ENCODE measurements around the gene CFAP157. TPM values are rescaled to one million over a fixed set of nuclear protein-coding genes. Genes with fewer than 3 reads are reported as not detected.
"Not testable (repeated sequence)": the region's sequence is repeated elsewhere in the genome, so short reads cannot be mapped to it uniquely, and the experiment has no call there.

Gene CFAP157
- total RNA-seq, 1 donor from 2014 or later = not detected

DNA sequence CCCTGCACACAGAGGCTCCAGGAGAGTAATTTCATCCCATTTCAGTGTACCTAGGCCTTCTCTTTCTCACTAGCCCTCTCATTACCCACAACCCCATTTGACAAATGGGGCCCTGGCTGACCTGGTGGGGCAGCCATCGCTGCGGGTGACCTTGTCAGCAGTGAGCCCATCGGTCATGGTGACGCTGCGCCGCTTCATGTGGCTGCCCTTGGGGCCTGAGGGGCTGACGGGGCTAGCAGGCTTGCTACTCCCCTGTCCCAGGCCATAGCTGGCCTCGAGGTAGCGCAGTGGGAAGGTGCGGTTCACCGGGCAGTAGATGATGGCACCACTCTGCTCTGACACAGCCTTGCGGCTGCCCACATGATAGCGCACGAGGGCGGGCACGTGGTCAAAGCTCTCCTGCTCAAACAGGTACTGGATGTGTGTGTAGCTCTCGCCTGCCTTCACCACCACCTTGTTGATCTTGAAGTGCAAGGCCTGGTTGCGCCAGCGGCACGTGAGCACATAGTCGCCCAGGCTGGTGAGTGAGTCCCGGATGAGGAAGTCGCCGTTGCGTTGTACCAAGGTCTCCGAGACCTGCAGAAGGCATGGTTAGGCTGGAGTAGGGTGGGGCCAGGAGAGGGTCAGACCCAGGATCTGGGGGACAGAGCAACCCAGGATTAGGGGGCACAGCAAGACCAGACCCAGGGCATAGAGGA is 42.5 kb downstream of the CFAP157 start:
- no peak for ATAC-seq
- DNase-seq (ENCODE audit: missing footprints) = no peak
- intact Hi-C loops (cut with DNase I) = no loop called here

DNA sequence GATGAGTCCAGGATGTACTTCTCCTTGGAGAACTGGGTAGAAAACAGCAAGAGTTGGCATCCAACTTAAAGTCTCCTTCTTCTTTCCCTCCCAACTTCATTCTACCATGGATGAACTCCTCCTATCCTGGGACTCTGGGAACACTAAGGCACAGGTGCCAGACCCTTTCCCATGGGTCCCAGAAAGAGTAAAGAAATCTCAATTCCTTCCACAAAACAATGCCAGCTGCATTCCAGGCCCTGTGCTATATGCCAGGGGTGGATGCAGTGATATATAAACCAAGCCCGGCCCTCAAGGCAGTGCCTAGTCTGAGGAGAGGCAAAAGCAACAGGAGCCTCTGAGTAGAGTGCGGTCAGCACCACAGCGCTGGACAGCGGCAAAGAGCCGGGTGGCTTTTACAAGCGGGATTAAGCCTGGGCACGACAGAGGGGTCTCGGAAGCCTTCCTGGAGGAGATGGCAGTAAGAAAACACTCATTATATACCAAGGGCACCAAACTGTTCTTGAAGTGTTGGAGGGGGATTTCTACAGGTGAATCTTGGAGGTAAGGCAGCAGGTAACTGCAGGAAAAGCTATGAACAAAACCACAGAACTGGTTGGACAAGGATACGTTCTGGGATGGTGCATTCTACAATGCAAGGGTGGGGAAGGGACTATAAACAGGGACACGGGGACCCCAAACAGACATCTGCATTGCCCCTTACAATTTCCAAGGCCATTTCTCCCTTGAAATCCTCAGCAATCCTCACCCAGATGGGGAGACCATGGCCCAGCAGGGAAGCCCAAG is 44.7 kb downstream of the CFAP157 start:
- ATAC-seq (peak; percentile 47), DNase-seq (ENCODE audit: missing footprints) (no peak)
- intact Hi-C loops (cut with DNase I) = no loop called here

DNA sequence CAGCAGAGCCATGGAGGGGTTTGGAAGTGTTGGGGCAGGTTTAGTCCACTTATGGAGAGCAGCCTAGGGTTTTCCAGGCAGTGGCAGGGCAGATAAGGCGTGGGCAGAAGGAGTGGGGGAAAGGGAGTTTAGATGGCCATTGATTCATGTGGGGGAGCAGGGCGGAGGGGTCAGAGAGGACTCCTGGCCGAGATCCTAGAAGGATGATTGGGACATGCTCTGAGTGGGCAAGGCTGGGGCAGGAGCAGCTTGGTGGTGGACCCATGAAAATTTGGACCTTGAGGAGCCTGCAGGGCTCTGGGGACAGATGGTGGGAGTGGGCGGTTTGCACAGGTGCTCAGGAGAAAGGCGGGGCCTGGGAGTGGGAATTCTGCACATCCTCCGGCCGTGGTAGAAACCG is 46.4 kb downstream of the CFAP157 start:
- no peak for DNase-seq (ENCODE audit: missing footprints)
- intact Hi-C loops (cut with DNase I) = no loop called here
- no peak for ATAC-seq

DNA sequence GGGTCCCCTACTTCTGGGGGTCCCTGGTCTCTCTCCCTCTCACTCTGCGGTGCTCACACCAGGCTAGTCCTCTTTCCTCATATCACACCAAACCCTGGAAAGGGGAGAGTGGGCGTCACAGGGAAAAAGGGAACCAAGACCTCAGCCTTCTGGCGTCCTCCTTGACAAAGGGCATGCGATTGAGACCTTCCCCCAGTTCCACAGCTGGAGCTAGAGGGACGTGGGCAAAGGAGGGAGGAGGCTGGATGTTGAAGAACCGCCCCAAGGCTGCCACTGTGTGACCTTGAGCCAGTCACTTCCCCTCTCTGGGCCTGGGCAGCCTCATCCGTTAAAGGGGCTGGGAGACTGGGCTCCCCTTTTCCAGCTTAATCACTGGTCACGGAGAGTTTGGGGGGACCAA is 46.8 kb downstream of the CFAP157 start:
- intact Hi-C loops (cut with DNase I) = no loop called here
- no peak for ATAC-seq
- no peak for DNase-seq (ENCODE audit: missing footprints)

DNA sequence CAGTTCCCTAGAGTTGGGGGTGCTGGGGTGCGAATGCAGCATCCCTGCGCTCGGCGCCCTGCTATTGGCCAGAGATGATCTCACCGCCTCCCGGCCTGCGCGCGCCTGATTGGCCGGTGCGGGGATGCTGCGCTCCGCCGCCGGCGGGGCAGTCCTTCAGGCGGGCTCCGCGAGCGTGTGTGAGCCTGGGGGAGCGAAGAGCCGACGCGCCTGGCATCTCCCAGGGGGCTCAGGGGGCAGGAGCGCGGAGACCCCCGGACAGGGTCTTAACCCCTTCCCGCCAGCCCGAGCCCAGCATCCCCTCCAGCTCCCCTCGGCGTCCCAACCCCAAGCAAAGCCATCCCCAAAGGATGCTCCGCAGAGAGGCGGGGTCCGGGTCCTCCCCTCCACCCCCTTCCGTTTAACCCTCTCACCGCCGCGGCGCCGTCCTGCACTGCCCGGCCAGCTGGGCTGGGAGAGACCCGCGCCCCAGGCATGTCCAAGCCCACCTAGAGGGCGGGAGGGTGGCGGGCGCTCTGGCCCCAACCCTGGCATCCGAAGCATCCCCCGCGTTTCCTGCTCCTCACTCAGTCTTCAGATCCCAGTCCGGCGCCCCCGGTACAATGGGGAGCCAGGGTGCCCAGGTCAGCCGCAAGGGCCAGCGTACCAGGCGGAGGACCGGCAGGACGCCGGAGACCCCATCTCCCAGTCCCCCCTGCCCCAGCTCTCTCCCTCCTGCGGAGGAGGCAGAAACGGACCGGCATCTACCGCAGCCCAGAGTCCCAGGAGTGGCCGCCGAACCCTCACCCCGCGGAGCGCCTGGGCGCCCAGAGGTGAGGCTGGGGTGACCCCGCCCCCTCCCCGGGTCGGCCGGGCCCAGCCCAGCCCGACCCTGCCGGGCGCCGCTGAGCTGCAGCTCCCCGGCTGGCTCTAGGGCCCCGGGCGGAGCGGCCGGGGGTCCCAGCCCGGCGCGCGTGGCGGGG is 47.6 kb downstream of the CFAP157 start:
- DNase-seq (ENCODE audit: missing footprints) (no peak), ATAC-seq (peak; percentile 26)
- intact Hi-C loops (cut with DNase I) = no loop called here

DNA sequence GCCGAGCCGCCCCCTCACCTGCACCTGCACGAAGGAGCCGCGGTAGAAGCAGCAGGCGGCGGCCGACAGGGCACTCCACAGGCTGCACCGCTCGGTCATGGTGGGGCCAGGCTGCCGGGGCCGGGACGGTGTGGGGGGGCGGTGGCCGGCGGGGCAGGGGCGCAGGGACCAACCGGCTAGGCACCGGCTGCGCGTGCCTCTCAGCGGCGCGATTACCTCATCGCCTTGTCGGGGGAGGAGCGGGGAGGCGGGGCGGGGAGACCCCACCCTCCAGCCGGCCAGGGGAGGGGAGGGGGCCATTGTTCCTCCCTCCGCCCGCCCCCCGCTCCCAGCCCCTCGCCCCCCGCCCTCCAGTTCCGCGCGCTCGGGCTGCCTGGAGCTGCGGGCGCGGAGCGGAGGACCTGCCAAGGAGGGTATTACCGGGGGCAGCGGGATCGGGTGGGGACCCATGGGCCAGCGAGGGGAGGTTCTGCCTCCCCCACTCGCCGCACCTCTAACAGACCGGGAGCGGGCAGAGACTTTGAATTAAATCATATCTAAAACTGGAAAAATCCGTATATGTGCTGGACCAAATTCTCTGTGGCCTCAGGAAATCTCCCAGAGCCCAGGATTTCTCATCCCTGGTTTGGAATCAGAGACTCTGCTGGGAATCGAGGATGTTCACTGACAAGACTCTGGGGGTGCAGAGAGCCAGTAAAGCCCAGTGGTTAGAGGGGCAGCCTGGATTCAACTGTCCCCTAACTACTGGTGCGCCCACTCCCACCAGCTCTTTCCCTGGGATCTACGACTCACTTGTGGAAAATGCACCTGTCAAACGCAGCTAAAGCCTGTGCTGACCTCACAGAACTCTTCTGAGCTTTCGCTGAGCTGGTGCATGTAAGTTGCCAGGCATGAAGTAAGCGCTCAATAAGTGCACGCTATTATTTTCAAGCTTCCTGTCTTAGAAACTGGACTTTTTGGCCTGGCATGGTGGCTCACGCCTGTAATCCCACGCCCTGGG is 48.6 kb downstream of the CFAP157 start:
- no peak for DNase-seq (ENCODE audit: missing footprints)
- ATAC-seq = no peak
- intact Hi-C loops (cut with DNase I) = no loop called here

DNA sequence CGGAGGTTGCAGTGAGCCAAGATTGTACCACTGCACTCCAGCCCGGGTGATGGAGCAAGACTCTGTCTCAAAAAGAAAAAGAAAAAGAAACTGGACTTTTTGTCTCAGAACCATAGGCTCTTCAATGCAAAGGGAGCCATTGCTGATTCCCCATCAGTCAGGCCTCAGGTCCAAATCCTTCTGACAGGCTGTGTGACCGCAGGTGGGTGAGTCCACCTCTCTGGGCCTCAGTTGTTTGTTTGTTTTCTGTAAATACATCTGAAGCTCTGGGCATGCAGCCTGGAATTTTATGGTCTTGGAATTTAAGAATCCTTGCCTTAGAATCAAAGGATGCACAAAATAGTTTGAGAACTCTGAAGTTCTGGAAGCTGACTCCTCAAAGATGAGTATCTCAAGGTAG is 49.4 kb downstream of the CFAP157 start:
- DNase-seq (ENCODE audit: missing footprints) (no peak), ATAC-seq (no peak)
- intact Hi-C loops (cut with DNase I) = no loop called here

DNA sequence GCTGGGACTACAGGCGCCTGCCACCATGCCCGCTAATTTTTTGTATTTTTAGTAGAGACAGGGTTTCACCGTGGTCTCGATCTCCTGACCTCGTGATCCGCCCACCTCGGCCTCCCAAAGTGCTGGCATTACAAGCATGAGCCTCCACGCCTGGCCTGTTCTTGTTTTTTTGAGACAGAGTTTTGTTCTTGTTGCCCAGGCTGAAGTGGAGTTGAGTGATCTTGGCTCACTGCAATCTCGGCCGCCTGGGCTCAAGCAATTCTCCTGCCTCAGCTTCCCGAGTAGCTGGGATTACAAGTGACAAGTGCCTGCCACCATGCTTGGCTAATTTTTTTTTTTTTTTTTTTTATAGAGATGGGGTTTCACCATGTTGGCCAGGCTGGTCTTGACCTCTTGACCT is 50.0 kb downstream of the CFAP157 start:
- ATAC-seq; intact Hi-C loops (cut with DNase I); DNase-seq (ENCODE audit: missing footprints): not testable (repeated sequence)

DNA sequence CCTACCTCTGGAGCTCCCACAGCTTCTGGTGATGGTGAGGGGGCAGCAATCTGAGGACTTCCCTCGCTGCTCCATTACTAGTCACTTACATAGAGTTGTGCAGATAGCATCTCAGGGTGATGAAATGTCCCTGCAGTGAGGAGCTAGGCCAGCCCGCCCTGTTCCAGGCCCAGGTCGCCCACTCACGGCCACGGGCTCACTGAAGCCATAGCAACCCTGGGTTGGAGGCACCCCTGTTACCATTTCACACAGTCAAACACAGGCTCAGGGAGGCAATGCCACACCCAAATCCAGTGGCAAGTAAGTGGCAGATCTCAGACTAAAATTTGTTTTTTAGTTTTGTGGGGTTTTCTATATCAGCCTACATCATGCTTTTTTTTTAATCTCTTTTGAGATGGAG is 52.1 kb downstream of the CFAP157 start:
- no peak for DNase-seq (ENCODE audit: missing footprints)
- intact Hi-C loops (cut with DNase I) = no loop called here
- ATAC-seq = no peak

DNA sequence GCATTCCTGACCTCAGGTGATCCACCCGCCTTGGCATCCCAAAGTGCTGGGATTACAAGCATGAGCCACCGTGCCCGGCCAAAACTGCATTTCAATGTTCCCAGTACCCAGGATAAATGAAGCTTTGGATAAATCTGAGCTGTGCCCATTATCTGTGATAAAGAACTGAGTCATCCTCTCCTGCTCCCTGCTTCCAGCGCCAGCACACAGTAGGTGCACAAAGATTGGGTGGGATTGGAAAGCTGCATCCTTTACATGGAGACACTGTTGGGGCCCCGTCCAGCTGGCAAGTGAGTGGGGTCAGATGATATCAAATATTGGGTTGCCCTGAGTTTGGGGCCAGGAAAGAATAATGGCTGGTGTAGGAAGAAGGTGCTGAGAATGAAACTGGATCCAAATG is 54.3 kb downstream of the CFAP157 start:
- intact Hi-C loops (cut with DNase I) = loop anchor here (5.0 kb wide), 1 partner anchor 96 kb away; no protein-coding TSS in a partner anchor
- ATAC-seq (no peak), DNase-seq (ENCODE audit: missing footprints) (no peak)

DNA sequence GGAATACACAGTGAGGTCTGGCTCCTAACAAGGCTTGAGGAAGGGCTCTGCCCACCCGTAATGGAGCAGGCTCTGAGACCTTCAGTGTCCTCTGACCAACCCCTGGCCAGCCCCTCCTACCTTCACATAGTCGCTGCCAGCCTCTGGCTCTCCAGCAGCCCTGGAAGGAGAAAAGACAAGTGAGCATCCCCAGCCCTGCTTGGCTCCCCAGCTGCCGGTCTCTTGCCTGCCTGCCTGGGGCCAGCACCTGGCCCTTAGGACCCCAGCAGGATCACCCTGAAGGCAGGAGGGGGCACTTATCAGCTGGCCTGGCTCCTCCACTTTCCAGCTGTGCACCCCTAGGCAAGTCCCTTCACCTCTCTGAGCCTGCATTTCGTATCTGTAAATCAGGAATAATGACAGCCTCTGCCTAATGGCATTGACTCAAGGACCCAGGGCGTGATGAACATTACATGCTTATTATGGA is 54.7 kb downstream of the CFAP157 start:
- DNase-seq (ENCODE audit: missing footprints) (no peak), ATAC-seq (no peak)
- intact Hi-C loops (cut with DNase I) = loop anchor here (5.0 kb wide), 1 partner anchor 96 kb away; no protein-coding TSS in a partner anchor

DNA sequence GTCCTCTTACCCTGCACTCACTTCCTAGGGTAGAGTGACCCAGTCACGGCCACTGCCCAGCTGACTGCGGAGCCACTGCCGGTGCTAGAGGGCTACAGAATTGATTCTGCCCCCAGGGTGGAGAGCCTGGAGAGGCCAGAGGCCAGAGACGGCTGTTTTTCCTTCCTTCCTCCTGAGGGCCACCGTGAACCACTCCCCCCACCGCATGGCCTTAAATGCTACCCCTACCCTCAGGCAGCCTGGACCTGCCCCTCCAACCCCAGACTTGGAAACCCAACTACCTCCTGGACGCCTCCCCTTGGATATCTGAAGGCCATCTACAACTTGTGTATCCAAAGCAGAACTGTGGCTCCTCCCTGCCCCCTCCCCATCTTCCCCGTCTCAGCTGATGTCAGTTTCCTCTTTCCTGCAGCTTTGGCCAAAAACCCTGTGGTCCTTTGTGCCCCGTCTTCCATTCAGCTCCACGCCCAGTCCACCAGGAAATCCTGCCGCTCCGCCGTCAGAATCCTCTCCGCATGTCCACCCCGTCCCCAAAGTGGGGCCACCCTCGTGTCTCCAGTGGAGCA is 55.4 kb downstream of the CFAP157 start:
- ATAC-seq (peak; percentile 52), DNase-seq (ENCODE audit: missing footprints) (peak; percentile 82)
- intact Hi-C loops (cut with DNase I) = loop anchor here (5.0 kb wide), 1 partner anchor 95 kb away; no protein-coding TSS in a partner anchor

DNA sequence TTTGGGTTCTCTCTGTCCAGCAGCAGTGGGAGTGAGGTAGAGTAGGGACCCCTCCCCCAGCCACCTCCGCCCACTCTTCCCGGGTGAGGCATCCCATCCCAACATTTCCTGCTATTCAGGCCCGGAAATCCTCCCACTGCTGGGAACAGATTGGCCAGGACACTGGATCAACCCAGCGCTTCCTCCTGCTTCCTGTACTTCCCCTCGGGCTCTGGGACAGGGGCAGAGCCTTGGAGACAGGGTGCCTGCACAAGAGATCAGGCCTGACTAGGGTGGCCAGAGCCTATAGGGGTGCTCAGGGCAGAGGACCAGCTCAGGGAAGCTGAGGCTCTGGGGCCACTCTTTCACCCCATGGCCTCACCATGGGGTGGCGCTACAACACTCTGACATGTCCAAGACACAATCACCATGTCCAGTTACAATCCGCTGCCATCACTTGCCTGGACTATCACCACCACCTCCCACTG is 57.2 kb downstream of the CFAP157 start:
- ATAC-seq (peak; percentile 66), DNase-seq (ENCODE audit: missing footprints) (peak; percentile 83)
- intact Hi-C loops (cut with DNase I) = loop anchor here (5.0 kb wide), 1 partner anchor 93 kb away; no protein-coding TSS in a partner anchor

DNA sequence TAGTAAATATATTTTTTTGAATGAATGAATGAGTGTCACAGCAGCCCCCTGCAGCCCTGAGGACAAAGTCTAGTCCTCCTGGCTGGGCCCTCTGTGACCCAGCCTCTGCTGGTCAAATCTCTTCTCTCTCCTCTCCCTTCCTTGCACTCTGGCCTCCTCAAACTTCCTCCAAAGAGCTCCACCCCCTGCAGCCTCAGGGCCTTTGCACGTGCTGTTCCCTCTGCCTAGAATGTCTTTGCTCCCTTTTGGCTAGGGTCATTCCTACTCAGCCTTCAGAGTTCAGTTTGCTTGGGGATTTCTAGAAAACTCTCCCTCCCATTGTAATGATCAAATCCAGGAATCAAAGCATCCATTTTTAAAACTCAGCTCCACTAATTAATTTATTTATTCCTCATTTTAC is 58.6 kb downstream of the CFAP157 start:
- DNase-seq (ENCODE audit: missing footprints) (no peak), ATAC-seq (no peak)
- intact Hi-C loops (cut with DNase I) = no loop called here

Measured in Right ventricle myocardium inferior (tissue), 1 donor.